SK-N-SH (cell line): Measurements from ENCODE around the gene GAR1. TPM values are rescaled to one million over a fixed set of nuclear protein-coding genes. Genes with fewer than 3 reads are reported as not detected.

Experiments
- CTCF ChIA-PET: fragments of 300-600, 350-600 bp; formaldehyde crosslinking; extraction: SDS; loops from one replicate; lab custom pipeline; 2021; lab: Yijun Ruan, JAX
- POLR2A ChIA-PET: fragments of 350-600 bp; sonication (Branson Sonifier 250); formaldehyde crosslinking; extraction: SDS; loops from one replicate; lab custom pipeline; 2020; ENCODE audit warnings: antibody characterized with exemption, inconsistent platforms; lab: Yijun Ruan, JAX
- DNase-seq: peaks from one replicate; pipeline ENCODE4 v3.0.0; 2012
- H2AFZ ChIP-seq: fragments of 200-600 bp; sonication (generic); 2 replicates; pipeline ENCODE4 v1.8.1; 2016; ENCODE audit warnings: antibody characterized with exemption, mild to moderate bottlenecking, low read depth
- H3F3A ChIP-seq: fragments of 200-600 bp; sonication (generic); replicated peaks from 2 replicates; pipeline ENCODE3; 2016; ENCODE audit warnings: antibody characterized with exemption, mild to moderate bottlenecking; ENCODE audit not compliant: insufficient read depth
- H3K27ac ChIP-seq, 2 experiments: fragments of 200-500 bp in 1 of 2; fragments of 200-600 bp in 1 of 2; sonication (Bioruptor generic) in 1 of 2; sonication (generic), shearing (Covaris generic) in 1 of 2; 2 replicates each; pipeline versions ENCODE4 v1.5.1 to v1.6.1; 2014 to 2016; ENCODE audit warnings: low read depth in 2 of 2, inconsistent platforms in 1 of 2, low read length in 1 of 2, mild to moderate bottlenecking in 1 of 2, mixed read lengths in 1 of 2
- H3K27me3 ChIP-seq: fragments of 200-600 bp; sonication (generic), shearing (Covaris generic); 2 replicates; pipeline ENCODE4 v1.6.1; 2016; ENCODE audit warnings: mixed run types; ENCODE audit not compliant: insufficient read depth
- H3K36me3 ChIP-seq, 2 experiments: fragments of 200-500 bp in 1 of 2; fragments of 200-600 bp in 1 of 2; sonication (Bioruptor generic) in 1 of 2; sonication (generic) in 1 of 2; replicated peaks in 1 of 2; 2 replicates each; pipeline versions ENCODE3 to v1.5.1; 2014 to 2016; ENCODE audit warnings: low read length in 1 of 2, mild to moderate bottlenecking in 1 of 2; ENCODE audit not compliant: insufficient read depth in 2 of 2, control insufficient read depth in 1 of 2
- H3K4me1 ChIP-seq, 2 experiments: fragments of 200-500 bp in 1 of 2; fragments of 200-600 bp in 1 of 2; sonication (Bioruptor generic) in 1 of 2; sonication (generic), shearing (Covaris generic) in 1 of 2; 2 replicates each; pipeline versions ENCODE4 v1.5.1 to v1.6.1; 2014 to 2016; ENCODE audit warnings: low read depth in 1 of 2, low read length in 1 of 2, mixed run types in 1 of 2; ENCODE audit not compliant: insufficient read depth in 2 of 2, control insufficient read depth in 1 of 2
- H3K4me2 ChIP-seq: fragments of 200-600 bp; sonication (generic), shearing (Covaris generic); 2 replicates; pipeline ENCODE4 v1.6.1; 2017; ENCODE audit warnings: mixed run types
- H3K4me3 ChIP-seq, 2 experiments: fragments of 200-500 bp in 1 of 2; fragments of 200-600 bp in 1 of 2; sonication (Bioruptor generic) in 1 of 2; sonication (generic), shearing (Covaris generic) in 1 of 2; 2 replicates each; pipeline versions ENCODE4 v1.5.1 to v1.8.1; 2014 to 2016; ENCODE audit warnings: low read depth in 2 of 2, inconsistent platforms in 1 of 2, low read length in 1 of 2, mild to moderate bottlenecking in 1 of 2, mixed read lengths in 1 of 2, moderate library complexity in 1 of 2
- H3K79me2 ChIP-seq: fragments of 200-600 bp; sonication (generic); 2 replicates; pipeline ENCODE4 v1.8.1; 2017; ENCODE audit warnings: mild to moderate bottlenecking; ENCODE audit not compliant: insufficient read depth
- H3K9ac ChIP-seq: fragments of 200-600 bp; sonication (generic); 2 replicates; pipeline ENCODE4 v1.6.1; 2017; ENCODE audit warnings: mixed run types
- H3K9me2 ChIP-seq: fragments of 200-600 bp; sonication (generic); 2 replicates; pipeline ENCODE4 v1.6.1; 2017; ENCODE audit warnings: mixed run types
- H3K9me3 ChIP-seq: fragments of 200-600 bp; sonication (generic); 2 replicates; pipeline ENCODE4 v1.6.1; 2017; ENCODE audit warnings: mixed run types, mild to moderate bottlenecking, moderate library complexity
- H4K20me1 ChIP-seq: fragments of 200-600 bp; sonication (generic); 2 replicates; pipeline ENCODE4 v1.6.1; 2017; ENCODE audit warnings: mild to moderate bottlenecking, mixed run types; ENCODE audit not compliant: insufficient read depth
- CHD2 ChIP-seq: fragments of 150-350 bp; IDR thresholded peaks from 2 replicates; pipeline ENCODE4 v1.6.1; 2018; ENCODE audit warnings: low read length; ENCODE audit not compliant: partially characterized antibody
- CTCF ChIP-seq: fragments of 200-600 bp; sonication (generic); IDR thresholded peaks from 2 replicates; pipeline ENCODE4 v1.6.1; 2017; ENCODE audit warnings: antibody characterized with exemption, mild to moderate bottlenecking, moderate library complexity
- FOXM1 ChIP-seq: IDR thresholded peaks from 2 replicates; pipeline ENCODE4 v1.4.0; 2012; ENCODE audit warnings: low read depth, mild to moderate bottlenecking
- GATA2 ChIP-seq: sonication (generic); formaldehyde crosslinking; IDR thresholded peaks from 2 replicates; pipeline ENCODE4 v1.5.0; 2020; ENCODE audit warnings: mild to moderate bottlenecking, missing genetic modification reagents
- MXI1 ChIP-seq: IDR thresholded peaks from 2 replicates; pipeline ENCODE4 v1.6.1; 2012; ENCODE audit warnings: mild to moderate bottlenecking, low read depth, low read length, improper control_type of control experiment
- RAD21 ChIP-seq: IDR thresholded peaks from 2 replicates; pipeline ENCODE4 v1.6.1; 2012; ENCODE audit warnings: mild to moderate bottlenecking, low read length
- SMC3 ChIP-seq: IDR thresholded peaks from 2 replicates; pipeline ENCODE4 v1.6.1; 2012; ENCODE audit warnings: low read depth, low read length, improper control_type of control experiment
- TAF1 ChIP-seq: IDR thresholded peaks from 2 replicates; pipeline ENCODE4 v1.6.1; 2012; ENCODE audit warnings: low read depth, mild to moderate bottlenecking, low read length, moderate library complexity, borderline replicate concordance
- TCF12 ChIP-seq: IDR thresholded peaks from 2 replicates; pipeline ENCODE4 v1.4.0; 2012
- TEAD4 ChIP-seq: IDR thresholded peaks from 2 replicates; pipeline ENCODE4 v1.4.0; 2012; ENCODE audit warnings: mild to moderate bottlenecking, borderline replicate concordance; ENCODE audit not compliant: insufficient read depth
- ZBTB33 ChIP-seq: IDR thresholded peaks from 2 replicates; pipeline ENCODE4 v1.4.0; 2012; ENCODE audit warnings: low read depth, borderline replicate concordance
- WGBS: methylation state at CpG from one replicate; pipeline ENCODE4 v1.1.6; 2017; ENCODE audit warnings: low lambda C conversion rate; 5-methylcytosine and 5-hydroxymethylcytosine counted together
- polyA plus RNA-seq, 3 experiments: library from polyadenylated mRNA; depleted of rRNA; stranded (reverse); fragments of >200 nt; gene quantifications; 2 replicates each; pipeline ENCODE4 v1.2.3, GENCODE V29; 2012

Gene GAR1
- polyA plus RNA-seq, 1 of the 3 experiments (the other 2 are of a cell fraction): 40.5 TPM

- Histone ChIP-seq H3K4me1 (peaks cover 5 to 8% of the 10 kb centered on the region in 2 experiments; a peak in 3 of 4 replicates), H3K4me3 (no peak overlapping the region)
- POLR2A ChIA-PET: no interaction called here
- TF ChIP-seq RAD21: no peak
- TF ChIP-seq CHD2: no peak
- TF ChIP-seq MXI1: no peak
- no peak for TF ChIP-seq TCF12
- no peak for TF ChIP-seq GATA2
- no peak for TF ChIP-seq TAF1
- TF ChIP-seq, all 33 proteins: peak for 0
- no peak overlapping the region for H3K9ac ChIP-seq
- WGBS: 62% methylated on average over 2 of the region's 2 CpGs
- H4K20me1 ChIP-seq: no peaks in the 10 kb centered on the region
- H3F3A ChIP-seq: peaks cover 23% of the 10 kb centered on the region
- no peak for DNase-seq
- CTCF ChIA-PET: interaction anchor here (0.6 kb wide), 1 partner anchor 92 kb away, joined by 4 read pairs; no protein-coding TSS in a partner anchor
- H2AFZ ChIP-seq: no peak overlapping the region
- no peak overlapping the region for H3K4me2 ChIP-seq
- no peak overlapping the region for H3K27ac ChIP-seq
- no peaks in the 10 kb centered on the region for H3K9me2 ChIP-seq
- H3K36me3 ChIP-seq: peaks cover 72 to 78% of the 10 kb centered on the region in 2 experiments
- peaks cover 52% of the 10 kb centered on the region for H3K79me2 ChIP-seq
- no peaks in the 10 kb centered on the region for H3K9me3 ChIP-seq
- no peaks in the 10 kb centered on the region for H3K27me3 ChIP-seq
Measured at GRCh38 chr4:109821185-109821584, 5.6 kb downstream of the GAR1 start.

- TF ChIP-seq GATA2 (no peak), MXI1 (no peak), SMC3 (peak; percentile 28), CTCF (peak; percentile 76), ZBTB33 (no peak), FOXM1 (no peak), CHD2 (no peak), RAD21 (peak; percentile 63), TEAD4 (no peak)
- DNase-seq: peak; percentile 28
- no peaks in the 10 kb centered on the region for H3K27me3 ChIP-seq
- H3K9ac ChIP-seq: no peak overlapping the region
- ChIA-PET CTCF (interaction anchor here (0.6 to 2.5 kb wide), 10 partner anchors 9 to 406 kb away, joined by 3 to 17 read pairs (median 6); partner anchors contain the start of genes CASP6, GAR1 and SEC24B), POLR2A (no interaction called here)
- H3K9me2 ChIP-seq: no peaks in the 10 kb centered on the region
- no peak overlapping the region for H3K4me2 ChIP-seq
- H3K27ac ChIP-seq: no peak overlapping the region
- H3F3A ChIP-seq: peaks cover 28% of the 10 kb centered on the region
- H3K36me3 ChIP-seq: peaks cover 51 to 60% of the 10 kb centered on the region in 2 experiments
- H4K20me1 ChIP-seq: no peaks in the 10 kb centered on the region
- no peaks in the 10 kb centered on the region for H3K79me2 ChIP-seq
- H3K9me3 ChIP-seq: no peaks in the 10 kb centered on the region
- H3K4me1 ChIP-seq: no peaks in the 10 kb centered on the region
- H3K4me3 ChIP-seq: no peak overlapping the region
- H2AFZ ChIP-seq: no peak overlapping the region
Measured at GRCh38 chr4:109826719-109827118, 11.2 kb downstream of the GAR1 start.
